Keratinocyte (primary cell): ENCODE results near the gene BDKRB1. TPM values are rescaled to one million over a fixed set of nuclear protein-coding genes. Genes with fewer than 3 reads are reported as not detected.

Experiments
- DNase-seq: peaks from one replicate; pipeline ENCODE4 v3.0.0-alpha.2; 2011; ENCODE audit warnings: low read depth, missing footprints, low spot score
- FAIRE-seq: peaks from 2 replicates; lab custom pipeline; 2011; peaks lifted over from hg19 to GRCh38; lab: Jason Lieb, UNC
- H2AFZ ChIP-seq: 2 replicates; pipeline ENCODE4 v1.6.0; 2012; ENCODE audit warnings: low read length, control low read depth, inconsistent platforms; ENCODE audit not compliant: control insufficient read depth
- H3K27ac ChIP-seq: 2 replicates; pipeline ENCODE4 v1.5.1; 2011; ENCODE audit warnings: low read length; ENCODE audit not compliant: control insufficient read depth, insufficient read depth
- H3K27me3 ChIP-seq: 3 replicates; pipeline ENCODE4 v1.6.0; 2011; ENCODE audit warnings: low read length; ENCODE audit not compliant: control insufficient read depth, insufficient read depth; ENCODE audit errors: extremely low read depth
- H3K36me3 ChIP-seq, 2 experiments: 2 replicates in 1 of 2; 3 replicates in 1 of 2; pipeline ENCODE4 v1.5.1; 2011; ENCODE audit warnings: low read length in 2 of 2, mild to moderate bottlenecking in 1 of 2; ENCODE audit not compliant: control insufficient read depth in 2 of 2, insufficient read depth in 2 of 2; ENCODE audit errors: extremely low read depth in 1 of 2
- H3K4me1 ChIP-seq: 3 replicates; pipeline ENCODE4 v1.5.1; 2011; ENCODE audit warnings: low read length; ENCODE audit not compliant: control insufficient read depth, insufficient read depth; ENCODE audit errors: extremely low read depth
- H3K4me2 ChIP-seq: 3 replicates; pipeline ENCODE4 v1.6.0; 2011; ENCODE audit warnings: low read depth, low read length; ENCODE audit not compliant: control insufficient read depth, insufficient read depth; ENCODE audit errors: extremely low read depth
- H3K4me3 ChIP-seq, 3 experiments: fragments of 200-600 bp in 1 of 3; sonication (generic) in 1 of 3; 2 replicates in 2 of 3; 3 replicates in 1 of 3; pipeline ENCODE4 v1.5.1; 2011 to 2016; ENCODE audit warnings: low read length in 3 of 3, mild to moderate bottlenecking in 3 of 3, control low read depth in 2 of 3, inconsistent platforms in 1 of 3, low read depth in 1 of 3, mixed read lengths in 1 of 3, mixed run types in 1 of 3, moderate library complexity in 1 of 3; ENCODE audit not compliant: control insufficient read depth in 2 of 3, insufficient read depth in 2 of 3; ENCODE audit errors: extremely low read depth in 1 of 3
- H3K79me2 ChIP-seq: 2 replicates; pipeline ENCODE4 v1.6.0; 2012; ENCODE audit warnings: low read length; ENCODE audit not compliant: control insufficient read depth, insufficient read depth
- H3K9ac ChIP-seq: 3 replicates; pipeline ENCODE4 v1.6.0; 2011; ENCODE audit warnings: low read length; ENCODE audit not compliant: control insufficient read depth, insufficient read depth; ENCODE audit errors: extremely low read depth
- H3K9me1 ChIP-seq: 3 replicates; pipeline ENCODE4 v1.6.0; 2011; ENCODE audit warnings: low read length; ENCODE audit not compliant: control insufficient read depth, insufficient read depth; ENCODE audit errors: extremely low read depth
- H3K9me3 ChIP-seq: 2 replicates; pipeline ENCODE4 v1.5.1; 2012; ENCODE audit warnings: low read depth, low read length; ENCODE audit not compliant: control insufficient read depth
- H4K20me1 ChIP-seq: 3 replicates; pipeline ENCODE4 v1.6.0; 2011; ENCODE audit warnings: low read length; ENCODE audit not compliant: control insufficient read depth, insufficient read depth; ENCODE audit errors: extremely low read depth
- EZH2 ChIP-seq: IDR thresholded peaks from one replicate; pipeline ENCODE4 v1.6.1; 2012; ENCODE audit warnings: inconsistent platforms, mild to moderate bottlenecking, low read length, moderate library complexity
- dilution Hi-C: fragments of 300-500 bp; cut with MboI; formaldehyde crosslinking; loops from one replicate; pipeline ENCODE4 v1.7.0; 2020; ENCODE audit warnings: low sequenced_read_pairs; ENCODE audit not compliant: extremely low pct_ligation_motif_present
- polyA plus RNA-seq, 5 experiments: library from polyadenylated mRNA; depleted of rRNA in 3 of 5; stranded (reverse) in 3 of 5; stranded (forward) in 1 of 5; unstranded in 1 of 5; fragments of >200 nt; gene quantifications; 1 replicate in 1 of 5; 2 replicates in 3 of 5; 3 replicates in 1 of 5; pipeline versions ENCODE4 v1.2.1 to v1.2.3, GENCODE V29; 2011 to 2012; ENCODE audit warnings: missing spikeins in 2 of 5, low read depth in 1 of 5, low replicate concordance in 1 of 5
- TF ChIP-seq, protein P1 (sequence below), 3 experiments: IDR thresholded peaks in 1 of 3; conservative IDR thresholded peaks in 1 of 3; optimal IDR thresholded peaks in 1 of 3; 2 replicates in 2 of 3; 3 replicates in 1 of 3; pipeline versions ENCODE3 to v1.5.1; 2011; ENCODE audit warnings: low read length in 3 of 3, mild to moderate bottlenecking in 3 of 3, moderate library complexity in 2 of 3, control low read depth in 1 of 3, inconsistent platforms in 1 of 3; ENCODE audit not compliant: insufficient read depth in 2 of 3; ENCODE audit errors: extremely low read depth in 1 of 3

BDKRB1 gene
- polyA plus RNA-seq, 1 donor (not counting 4 experiments of a cell fraction or from before 2014, with no cell fraction given), result 3.4 TPM

DNA sequence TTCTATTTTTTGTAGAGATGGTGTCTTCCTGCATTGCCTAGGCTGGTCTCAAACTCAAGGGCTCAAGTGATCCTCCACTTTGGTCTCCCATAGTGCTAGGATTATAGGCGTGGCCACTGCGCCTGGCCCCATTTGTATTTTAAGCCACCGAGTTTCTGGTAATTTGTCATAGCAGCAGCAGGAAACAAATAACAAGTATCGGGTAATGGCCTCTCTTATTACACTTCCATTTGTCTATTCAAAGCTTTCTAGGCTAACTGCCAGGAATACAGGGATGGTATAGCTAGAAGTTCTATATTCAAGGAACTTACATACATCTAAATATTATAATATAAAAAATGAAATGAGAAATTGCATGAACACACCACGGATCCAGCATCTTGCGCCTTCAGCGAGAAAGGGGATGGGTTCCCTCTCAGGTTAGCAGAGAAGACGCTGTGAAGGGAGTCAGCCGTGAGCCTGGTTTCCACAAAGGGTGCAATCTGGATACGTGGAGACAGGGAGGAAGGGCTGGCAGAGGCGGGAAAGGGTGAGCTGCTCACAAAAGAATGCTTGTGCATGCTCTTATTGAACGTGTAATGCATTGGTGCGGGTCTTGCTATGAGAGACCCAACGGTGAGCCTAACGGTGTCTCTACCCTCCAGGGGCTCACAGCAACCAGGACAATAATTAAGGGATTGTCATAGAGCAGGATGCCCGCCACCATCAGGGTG lies 9.5 kb downstream of the BDKRB1 start:
- DNase-seq, result no peak
- no peaks in the 10 kb centered on the region for H3K36me3 ChIP-seq
- H3K9me1 ChIP-seq, result no peaks in the 10 kb centered on the region
- no peak overlapping the region for H3K27ac ChIP-seq
- H3K79me2 ChIP-seq, result no peaks in the 10 kb centered on the region
- dilution Hi-C loops, result no loop called here
- no peak overlapping the region for H3K4me3 ChIP-seq
- no peak overlapping the region for H3K4me2 ChIP-seq
- H3K27me3 ChIP-seq, result no peaks in the 10 kb centered on the region
- H3K4me1 ChIP-seq, result peaks cover 38% of the 10 kb centered on the region
- TF ChIP-seq EZH2, result no peak
- TF ChIP-seq, protein P1, sequence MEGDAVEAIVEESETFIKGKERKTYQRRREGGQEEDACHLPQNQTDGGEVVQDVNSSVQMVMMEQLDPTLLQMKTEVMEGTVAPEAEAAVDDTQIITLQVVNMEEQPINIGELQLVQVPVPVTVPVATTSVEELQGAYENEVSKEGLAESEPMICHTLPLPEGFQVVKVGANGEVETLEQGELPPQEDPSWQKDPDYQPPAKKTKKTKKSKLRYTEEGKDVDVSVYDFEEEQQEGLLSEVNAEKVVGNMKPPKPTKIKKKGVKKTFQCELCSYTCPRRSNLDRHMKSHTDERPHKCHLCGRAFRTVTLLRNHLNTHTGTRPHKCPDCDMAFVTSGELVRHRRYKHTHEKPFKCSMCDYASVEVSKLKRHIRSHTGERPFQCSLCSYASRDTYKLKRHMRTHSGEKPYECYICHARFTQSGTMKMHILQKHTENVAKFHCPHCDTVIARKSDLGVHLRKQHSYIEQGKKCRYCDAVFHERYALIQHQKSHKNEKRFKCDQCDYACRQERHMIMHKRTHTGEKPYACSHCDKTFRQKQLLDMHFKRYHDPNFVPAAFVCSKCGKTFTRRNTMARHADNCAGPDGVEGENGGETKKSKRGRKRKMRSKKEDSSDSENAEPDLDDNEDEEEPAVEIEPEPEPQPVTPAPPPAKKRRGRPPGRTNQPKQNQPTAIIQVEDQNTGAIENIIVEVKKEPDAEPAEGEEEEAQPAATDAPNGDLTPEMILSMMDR (optimal IDR thresholded peaks at IDR 0.05 in 1 of 3, IDR thresholded peaks at IDR 0.05 in 1 of 3, conservative IDR thresholded peaks at IDR 0.05 in 1 of 3; ENCODE audit: extremely low read depth in 1 of 3, insufficient read depth in 2 of 3, low read length in 3 of 3), result no peak
- H2AFZ ChIP-seq, result no peak overlapping the region
- FAIRE-seq, result no peak
- no peaks in the 10 kb centered on the region for H3K9me3 ChIP-seq
- H3K9ac ChIP-seq, result no peak overlapping the region
- no peaks in the 10 kb centered on the region for H4K20me1 ChIP-seq

- no peaks in the 10 kb centered on the region for H3K79me2 ChIP-seq
- H3K4me3 ChIP-seq, result peak overlapping the region in 1 of 3 experiments; percentile 5
- H3K27me3 ChIP-seq, result no peaks in the 10 kb centered on the region
- no peak overlapping the region for H2AFZ ChIP-seq
- peaks cover 2% of the 10 kb centered on the region for H3K9me3 ChIP-seq
- no peak for TF ChIP-seq EZH2
- TF ChIP-seq, protein P1 (optimal IDR thresholded peaks at IDR 0.05 in 1 of 3, IDR thresholded peaks at IDR 0.05 in 1 of 3, conservative IDR thresholded peaks at IDR 0.05 in 1 of 3; ENCODE audit: extremely low read depth in 1 of 3, insufficient read depth in 2 of 3, low read length in 3 of 3), result no peak
- peak overlapping the region; percentile 59 for H3K4me2 ChIP-seq
- peak overlapping the region; percentile 45 for H3K9ac ChIP-seq
- FAIRE-seq (peak; percentile 96), DNase-seq (peak; percentile 96)
- H3K4me1 ChIP-seq, result peaks cover 47% of the 10 kb centered on the region
- H4K20me1 ChIP-seq, result no peaks in the 10 kb centered on the region
- dilution Hi-C loops, result no loop called here
- peak overlapping the region; percentile 94 for H3K27ac ChIP-seq
- no peaks in the 10 kb centered on the region for H3K9me1 ChIP-seq
- H3K36me3 ChIP-seq, result no peaks in the 10 kb centered on the region
Observed at GRCh38 chr14:96267336-96267735, 11.3 kb downstream of the BDKRB1 start.
